SU-DHL-6 (cell line): ENCODE results near the gene RPRD1B.

Source experiments
- H2AFZ ChIP-seq: fragments of 200-600 bp; sonication (generic); 2 replicates; pipeline ENCODE4 v1.6.1; 2014; ENCODE audit warnings: low read depth, mild to moderate bottlenecking, moderate library complexity, mixed read lengths, antibody characterized with exemption, low read length; ENCODE audit not compliant: severe bottlenecking
- H3F3A ChIP-seq: fragments of 200-600 bp; shearing (Covaris generic); 2 replicates; pipeline ENCODE4 v1.6.0; 2016; ENCODE audit warnings: antibody characterized with exemption, mild to moderate bottlenecking; ENCODE audit not compliant: insufficient read depth
- H3K27ac ChIP-seq: fragments of 200-600 bp; sonication (generic); 2 replicates; pipeline ENCODE4 v1.5.1; 2016; ENCODE audit warnings: low read depth, mild to moderate bottlenecking, low read length, moderate library complexity, mixed read lengths
- H3K27me3 ChIP-seq: fragments of 200-600 bp; sonication (generic), shearing (Covaris generic); 2 replicates; pipeline ENCODE4 v1.6.0; 2014; ENCODE audit warnings: mild to moderate bottlenecking, low read length
- H3K36me3 ChIP-seq: fragments of 200-600 bp; sonication (generic); 2 replicates; pipeline ENCODE4 v1.6.1; 2014; ENCODE audit warnings: mild to moderate bottlenecking, low read length, mixed read lengths
- H3K4me2 ChIP-seq: fragments of 300-600, 200-600 bp; shearing (Covaris generic), sonication (generic); 2 replicates; pipeline ENCODE4 v1.6.0; 2014; ENCODE audit warnings: low read length, low read depth, mild to moderate bottlenecking; ENCODE audit not compliant: poor library complexity, severe bottlenecking
- H3K4me3 ChIP-seq: fragments of 200-600 bp; sonication (generic); 2 replicates; pipeline ENCODE4 v1.5.1; 2014; ENCODE audit warnings: antibody characterized with exemption, low read length, mild to moderate bottlenecking, mixed read lengths; ENCODE audit not compliant: insufficient read depth, poor library complexity, severe bottlenecking
- H3K79me2 ChIP-seq: fragments of 200-600 bp; sonication (generic); 2 replicates; pipeline ENCODE4 v1.6.1; 2014; ENCODE audit warnings: mild to moderate bottlenecking, low read length, moderate library complexity; ENCODE audit not compliant: insufficient read depth
- H3K9ac ChIP-seq: fragments of 200-600 bp; sonication (generic); 2 replicates; pipeline ENCODE4 v1.7.0; 2014; ENCODE audit warnings: mild to moderate bottlenecking, low read length
- H3K9me2 ChIP-seq: fragments of 200-600 bp; sonication (generic); replicated peaks from 2 replicates; pipeline ENCODE4 v1.6.1; 2014; ENCODE audit warnings: low read length; ENCODE audit not compliant: insufficient read depth
- H3K9me3 ChIP-seq: fragments of 200-600 bp; sonication (generic); 2 replicates; pipeline ENCODE4 v1.6.1; 2014; ENCODE audit warnings: low read length, mixed read lengths; ENCODE audit not compliant: insufficient read depth
- H4K20me1 ChIP-seq: fragments of 200-600 bp; sonication (generic); 2 replicates; pipeline ENCODE4 v1.6.1; 2014; ENCODE audit warnings: low read depth, mild to moderate bottlenecking, antibody characterized with exemption, low read length, moderate library complexity, mixed read lengths
- EZH2phosphoT487 ChIP-seq: fragments of 200-600 bp; sonication (generic), shearing (Covaris generic); conservative IDR thresholded peaks from 2 replicates; pipeline ENCODE4 v1.6.1; 2018; ENCODE audit warnings: mild to moderate bottlenecking, antibody characterized with exemption, low read length, moderate library complexity, mixed read lengths
- TF ChIP-seq, protein P1 (sequence below): fragments of 200-600 bp; sonication (generic); IDR thresholded peaks from one replicate; pipeline ENCODE4 v1.5.1; 2017; ENCODE audit warnings: antibody characterized with exemption, mild to moderate bottlenecking, low read length, moderate library complexity; ENCODE audit not compliant: insufficient read depth, poor library complexity, severe bottlenecking

RPRD1B gene

DNA sequence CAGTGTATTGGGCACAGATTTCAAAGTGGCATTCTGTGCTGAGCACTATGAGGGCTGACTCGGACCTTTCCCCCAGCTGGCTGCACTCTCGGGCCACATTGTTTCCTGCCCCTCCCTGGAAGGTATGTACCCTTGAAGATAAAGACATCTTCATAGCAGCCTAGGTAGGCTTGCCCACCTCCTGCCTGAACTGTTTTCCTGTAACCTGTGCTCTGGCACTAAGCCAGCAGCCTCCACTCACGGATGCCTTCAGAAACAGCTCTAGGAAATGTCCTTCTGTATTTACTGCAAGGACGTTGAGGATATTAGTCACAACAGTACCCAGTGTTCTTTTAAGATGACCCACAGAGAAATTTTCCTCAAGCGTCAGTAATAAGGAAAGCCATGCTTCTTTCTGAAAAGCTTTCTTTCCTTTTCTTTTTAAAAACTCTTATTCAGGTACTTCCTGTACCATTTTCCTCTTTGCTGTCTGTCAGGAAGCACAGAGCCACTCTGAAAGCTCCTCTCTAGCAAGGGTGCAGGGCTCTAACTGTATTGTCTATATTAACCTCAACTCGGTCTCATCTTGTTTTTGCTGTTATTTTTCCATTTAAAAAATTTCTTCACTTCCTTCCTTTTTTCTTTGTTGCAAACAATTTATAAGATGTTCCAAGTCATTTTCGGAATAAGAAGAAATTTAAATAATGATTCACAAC, 43.8 kb upstream of the RPRD1B start:
- H3K27me3 ChIP-seq: no peaks in the 10 kb centered on the region
- no peak overlapping the region for H2AFZ ChIP-seq
- no peaks in the 10 kb centered on the region for H3F3A ChIP-seq
- H3K9ac ChIP-seq: no peak overlapping the region
- no peaks in the 10 kb centered on the region for H3K9me2 ChIP-seq
- no peak overlapping the region for H3K27ac ChIP-seq
- no peaks in the 10 kb centered on the region for H3K36me3 ChIP-seq
- H3K79me2 ChIP-seq: no peaks in the 10 kb centered on the region
- no peaks in the 10 kb centered on the region for H4K20me1 ChIP-seq
- H3K4me2 ChIP-seq: no peak overlapping the region
- no peaks in the 10 kb centered on the region for H3K9me3 ChIP-seq
- H3K4me3 ChIP-seq: no peak overlapping the region
- TF ChIP-seq EZH2phosphoT487: no peak

DNA sequence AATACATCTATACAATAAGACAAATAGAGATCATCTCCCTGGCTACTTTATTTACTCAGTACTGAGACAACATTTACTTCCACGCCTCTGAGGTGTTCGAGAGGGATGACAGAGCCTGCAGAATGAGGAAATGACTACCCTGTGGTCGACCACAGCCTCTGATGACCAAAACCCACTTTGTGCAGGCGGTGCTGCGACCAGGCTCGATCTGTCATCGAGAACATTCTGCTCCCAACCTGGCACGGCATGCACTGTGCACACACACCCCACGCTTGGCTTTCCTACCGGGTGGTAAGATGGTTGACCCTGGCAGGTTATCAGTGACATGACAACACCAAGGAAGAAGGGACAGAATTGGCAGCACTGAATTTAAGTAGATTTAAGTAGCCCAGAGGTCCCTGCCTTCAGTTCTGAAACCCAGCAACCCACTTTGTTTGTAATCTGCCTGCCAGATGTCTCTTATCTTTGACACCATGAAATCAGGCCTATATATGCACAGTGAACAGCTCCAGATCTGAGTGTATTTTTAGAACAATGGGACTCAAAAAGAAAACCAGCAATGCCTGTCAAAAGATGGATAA, 42.9 kb upstream of the RPRD1B start:
- no peak overlapping the region for H3K9ac ChIP-seq
- no peak overlapping the region for H3K27ac ChIP-seq
- no peak overlapping the region for H3K4me2 ChIP-seq
- no peaks in the 10 kb centered on the region for H3K79me2 ChIP-seq
- TF ChIP-seq, protein P1, sequence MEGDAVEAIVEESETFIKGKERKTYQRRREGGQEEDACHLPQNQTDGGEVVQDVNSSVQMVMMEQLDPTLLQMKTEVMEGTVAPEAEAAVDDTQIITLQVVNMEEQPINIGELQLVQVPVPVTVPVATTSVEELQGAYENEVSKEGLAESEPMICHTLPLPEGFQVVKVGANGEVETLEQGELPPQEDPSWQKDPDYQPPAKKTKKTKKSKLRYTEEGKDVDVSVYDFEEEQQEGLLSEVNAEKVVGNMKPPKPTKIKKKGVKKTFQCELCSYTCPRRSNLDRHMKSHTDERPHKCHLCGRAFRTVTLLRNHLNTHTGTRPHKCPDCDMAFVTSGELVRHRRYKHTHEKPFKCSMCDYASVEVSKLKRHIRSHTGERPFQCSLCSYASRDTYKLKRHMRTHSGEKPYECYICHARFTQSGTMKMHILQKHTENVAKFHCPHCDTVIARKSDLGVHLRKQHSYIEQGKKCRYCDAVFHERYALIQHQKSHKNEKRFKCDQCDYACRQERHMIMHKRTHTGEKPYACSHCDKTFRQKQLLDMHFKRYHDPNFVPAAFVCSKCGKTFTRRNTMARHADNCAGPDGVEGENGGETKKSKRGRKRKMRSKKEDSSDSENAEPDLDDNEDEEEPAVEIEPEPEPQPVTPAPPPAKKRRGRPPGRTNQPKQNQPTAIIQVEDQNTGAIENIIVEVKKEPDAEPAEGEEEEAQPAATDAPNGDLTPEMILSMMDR: no peak
- no peak for TF ChIP-seq EZH2phosphoT487
- H3K36me3 ChIP-seq: no peaks in the 10 kb centered on the region
- no peaks in the 10 kb centered on the region for H3F3A ChIP-seq
- H3K9me2 ChIP-seq: no peaks in the 10 kb centered on the region
- no peak overlapping the region for H3K4me3 ChIP-seq
- no peaks in the 10 kb centered on the region for H4K20me1 ChIP-seq
- H3K9me3 ChIP-seq: no peaks in the 10 kb centered on the region
- H2AFZ ChIP-seq: no peak overlapping the region
- H3K27me3 ChIP-seq: no peaks in the 10 kb centered on the region

DNA sequence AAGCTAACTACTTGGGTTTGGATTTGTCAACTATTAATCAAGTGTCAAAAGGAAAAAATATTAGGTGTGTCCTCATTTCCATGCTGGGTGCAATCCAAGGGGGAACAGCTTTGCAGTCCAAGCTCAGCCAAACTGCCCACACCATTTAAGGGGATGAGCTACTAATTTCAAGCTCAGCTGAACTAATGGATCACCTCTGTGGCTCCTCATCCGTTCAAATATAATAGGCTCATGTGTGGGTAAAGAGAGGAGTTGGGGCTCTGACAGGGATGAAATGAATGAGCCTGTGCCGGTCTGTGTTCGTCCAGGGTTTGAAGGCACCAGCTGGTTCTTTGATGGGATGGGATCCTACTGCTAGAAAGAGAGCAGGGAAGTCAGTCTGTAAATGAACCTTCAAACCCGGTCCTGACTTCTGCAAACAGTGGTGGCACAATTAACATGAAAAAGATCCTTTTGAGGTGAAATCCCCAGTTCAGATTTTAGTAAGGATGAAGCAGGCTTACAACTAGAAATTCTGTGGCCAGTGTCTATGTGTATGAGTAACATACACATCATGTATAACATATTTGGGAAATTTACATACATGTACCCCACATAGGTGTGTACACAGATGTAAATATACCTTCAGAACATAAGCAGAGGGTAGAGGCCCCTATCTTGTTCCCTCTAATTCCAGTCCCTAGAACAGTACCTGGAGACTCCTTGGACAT, 42.2 kb upstream of the RPRD1B start:
- no peaks in the 10 kb centered on the region for H3F3A ChIP-seq
- H4K20me1 ChIP-seq: no peaks in the 10 kb centered on the region
- no peaks in the 10 kb centered on the region for H3K79me2 ChIP-seq
- H3K27me3 ChIP-seq: no peaks in the 10 kb centered on the region
- H2AFZ ChIP-seq: no peak overlapping the region
- H3K27ac ChIP-seq: no peak overlapping the region
- no peak overlapping the region for H3K4me2 ChIP-seq
- H3K9ac ChIP-seq: no peak overlapping the region
- no peaks in the 10 kb centered on the region for H3K9me3 ChIP-seq
- no peak for TF ChIP-seq EZH2phosphoT487
- TF ChIP-seq, protein P1: no peak
- H3K36me3 ChIP-seq: no peaks in the 10 kb centered on the region
- H3K9me2 ChIP-seq: no peaks in the 10 kb centered on the region
- H3K4me3 ChIP-seq: no peak overlapping the region

DNA sequence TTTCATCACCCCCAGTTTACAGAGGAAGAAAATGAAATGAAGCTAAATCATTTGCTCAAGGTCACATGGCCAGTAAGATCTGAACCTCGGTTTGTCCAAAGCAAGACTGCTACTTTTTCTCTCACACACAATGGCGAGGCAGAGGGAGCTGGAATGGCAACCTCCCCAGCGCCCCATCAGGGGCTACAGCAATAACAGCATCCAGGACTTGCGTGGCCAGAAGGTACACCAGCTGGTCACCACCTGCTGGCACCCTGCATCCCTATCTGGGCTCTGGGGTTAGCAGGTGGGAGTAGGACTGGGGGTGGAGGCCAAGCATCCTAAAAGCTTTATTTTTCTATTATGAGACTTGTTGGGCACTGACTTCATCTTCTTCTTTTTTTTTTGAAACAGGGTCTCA, 41.6 kb upstream of the RPRD1B start:
- Histone ChIP-seq H4K20me1 (no peaks in the 10 kb centered on the region), H3K79me2 (no peaks in the 10 kb centered on the region), H3K4me3 (no peak overlapping the region), H3K9me3 (no peaks in the 10 kb centered on the region), H3F3A (no peaks in the 10 kb centered on the region), H3K27me3 (no peaks in the 10 kb centered on the region), H3K9ac (no peak overlapping the region), H3K36me3 (no peaks in the 10 kb centered on the region), H2AFZ (no peak overlapping the region), H3K9me2 (no peaks in the 10 kb centered on the region), H3K27ac (no peak overlapping the region), H3K4me2 (no peak overlapping the region)
- TF ChIP-seq, protein P1: no peak
- no peak for TF ChIP-seq EZH2phosphoT487
